T-helper 1 cell treated with Interleukin-12 subunit alpha and Interleukin-12 subunit beta and Interleukin-4 antibody, amounts not matched to agents 30 ng/mL and 1 ng/mL, for 36 hours (primary cell): Measurements from ENCODE around the gene RIMBP3B. TPM values are rescaled to one million over a fixed set of nuclear protein-coding genes. Genes with fewer than 3 reads are reported as not detected.
"Not testable (repeated sequence)": the region's sequence is repeated elsewhere in the genome, so short reads cannot be mapped to it uniquely, and the experiment has no call there.

Experiments used
- intact Hi-C: fragments of 100-400 bp; cut with micrococcal nuclease; formaldehyde crosslinking; loops from one replicate; pipeline ENCODE4 v1.15.1; 2024
- total RNA-seq: library from RNA; stranded (reverse); gene quantifications from 2 replicates; pipeline ENCODE4 v1.2.3, GENCODE V29; 2022

RIMBP3B gene
- 0.07 and 0.22 TPM in 2 replicates for total RNA-seq

GRCh38 chr22:21383701-21384467 is at the start of gene RIMBP3B:
TSS of gene RIMBP3B (plus strand) at chr22:21383751. CDS start at chr22:21383859, 108 bp downstream.
- intact Hi-C loops = not testable (repeated sequence)

- intact Hi-C loops = not testable (repeated sequence)
Measured at GRCh38 chr22:21357527-21357926, 26.0 kb upstream of the RIMBP3B start.

- intact Hi-C loops = not testable (repeated sequence)
Measured at GRCh38 chr22:21360525-21360924, 23.0 kb upstream of the RIMBP3B start.

GRCh38 chr22:21362473-21362872 is 21.1 kb upstream of the RIMBP3B start:
- intact Hi-C loops = not testable (repeated sequence)

GRCh38 chr22:21363061-21363460 is 20.5 kb upstream of the RIMBP3B start:
- intact Hi-C loops = not testable (repeated sequence)

GRCh38 chr22:21363803-21364202 is 19.7 kb upstream of the RIMBP3B start:
- intact Hi-C loops = not testable (repeated sequence)

GRCh38 chr22:21364362-21364761 is 19.2 kb upstream of the RIMBP3B start:
- intact Hi-C loops = not testable (repeated sequence)

GRCh38 chr22:21365337-21365736 is 18.2 kb upstream of the RIMBP3B start:
- intact Hi-C loops = not testable (repeated sequence)

GRCh38 chr22:21368603-21369310 is 14.8 kb upstream of the RIMBP3B start:
- intact Hi-C loops = not testable (repeated sequence)

- intact Hi-C loops = not testable (repeated sequence)
Measured at GRCh38 chr22:21375880-21376279, 7.7 kb upstream of the RIMBP3B start.

- intact Hi-C loops = not testable (repeated sequence)
Measured at GRCh38 chr22:21384468-21385357, 1.2 kb downstream of the RIMBP3B start.

- intact Hi-C loops = not testable (repeated sequence)
Measured at GRCh38 chr22:21389480-21389879, 5.9 kb downstream of the RIMBP3B start.

GRCh38 chr22:21390013-21390412 is 6.5 kb downstream of the RIMBP3B start:
- intact Hi-C loops = not testable (repeated sequence)

- intact Hi-C loops = not testable (repeated sequence)
Measured at GRCh38 chr22:21394613-21395012, 11.1 kb downstream of the RIMBP3B start.

GRCh38 chr22:21401197-21401969 is 17.8 kb downstream of the RIMBP3B start:
- intact Hi-C loops = not testable (repeated sequence)

GRCh38 chr22:21402763-21403314 is 19.3 kb downstream of the RIMBP3B start:
- intact Hi-C loops = not testable (repeated sequence)

GRCh38 chr22:21407139-21407538 is 23.6 kb downstream of the RIMBP3B start:
- intact Hi-C loops = not testable (repeated sequence)

GRCh38 chr22:21407792-21408191 is 24.2 kb downstream of the RIMBP3B start:
- intact Hi-C loops = not testable (repeated sequence)

- intact Hi-C loops = not testable (repeated sequence)
Measured at GRCh38 chr22:21416375-21416774, 32.8 kb downstream of the RIMBP3B start.

- intact Hi-C loops = not testable (repeated sequence)
Measured at GRCh38 chr22:21417227-21417746, 33.7 kb downstream of the RIMBP3B start, which contains the start of gene HIC2. TSS of gene HIC2 (plus strand) at chr22:21417371. CDS start at chr22:21442832, 25,461 bp downstream.
